H9 (cell line): ENCODE results near the gene KIF16B. TPM values are rescaled to one million over a fixed set of nuclear protein-coding genes. Genes with fewer than 3 reads are reported as not detected.

ENCODE experiments used
- DNase-seq: peaks from one replicate; pipeline ENCODE4 v3.0.0-alpha.2; 2017
- H2AFZ ChIP-seq: one replicate; pipeline ENCODE4 v1.6.1; 2013; ENCODE audit warnings: mild to moderate bottlenecking, low read length, control low read depth, moderate library complexity
- H2AK5ac ChIP-seq: 2 replicates; pipeline ENCODE4 v1.6.1; 2013; ENCODE audit warnings: low read length, control low read depth, mixed read lengths; ENCODE audit not compliant: insufficient read length
- H2BK120ac ChIP-seq: one replicate; pipeline ENCODE4 v1.6.1; 2013; ENCODE audit warnings: low read depth, mild to moderate bottlenecking, low read length, control low read depth, inconsistent platforms; ENCODE audit not compliant: poor library complexity, severe bottlenecking
- H2BK12ac ChIP-seq: 2 replicates; pipeline ENCODE4 v1.6.1; 2013; ENCODE audit warnings: low read length, control low read depth, mixed read lengths, low read depth; ENCODE audit not compliant: insufficient read length
- H2BK15ac ChIP-seq: 2 replicates; pipeline ENCODE4 v1.6.1; 2013; ENCODE audit warnings: low read depth, low read length, control low read depth
- H2BK20ac ChIP-seq: one replicate; pipeline ENCODE4 v1.6.1; 2013; ENCODE audit warnings: low read depth, mild to moderate bottlenecking, low read length, control low read depth, inconsistent platforms; ENCODE audit not compliant: poor library complexity, severe bottlenecking
- H2BK5ac ChIP-seq: 2 replicates; pipeline ENCODE4 v1.6.1; 2013; ENCODE audit warnings: low read length, control low read depth, mixed read lengths; ENCODE audit not compliant: insufficient read length
- H3K14ac ChIP-seq: 2 replicates; pipeline ENCODE4 v1.6.1; 2013; ENCODE audit warnings: low read length, control low read depth; ENCODE audit not compliant: insufficient read depth
- H3K18ac ChIP-seq: 2 replicates; pipeline ENCODE4 v1.6.1; 2013; ENCODE audit warnings: low read depth, mild to moderate bottlenecking, mixed read lengths, low read length, control low read depth; ENCODE audit not compliant: insufficient read length
- H3K23ac ChIP-seq: 2 replicates; pipeline ENCODE4 v1.6.1; 2013; ENCODE audit warnings: low read length, control low read depth, mixed read lengths, low read depth; ENCODE audit not compliant: insufficient read length
- H3K23me2 ChIP-seq: 2 replicates; pipeline ENCODE4 v1.6.1; 2013; ENCODE audit warnings: low read depth, mild to moderate bottlenecking, mixed read lengths, low read length, control low read depth; ENCODE audit not compliant: insufficient read length, poor library complexity, severe bottlenecking
- H3K27ac ChIP-seq: 2 replicates; pipeline ENCODE4 v1.5.1; 2013; ENCODE audit warnings: low read length, control low read depth, mixed read lengths, low read depth; ENCODE audit not compliant: insufficient read length
- H3K27me3 ChIP-seq: 2 replicates; pipeline ENCODE4 v1.6.1; 2013; ENCODE audit warnings: low read length, control low read depth, inconsistent platforms; ENCODE audit not compliant: insufficient read depth
- H3K4ac ChIP-seq: 2 replicates; pipeline ENCODE4 v1.6.1; 2013; ENCODE audit warnings: low read depth, mild to moderate bottlenecking, control low read depth, inconsistent platforms, low read length, moderate library complexity
- H3K4me1 ChIP-seq: 2 replicates; pipeline ENCODE4 v1.6.1; 2013; ENCODE audit warnings: low read length, control low read depth, inconsistent platforms; ENCODE audit not compliant: insufficient read depth
- H3K4me2 ChIP-seq: 2 replicates; pipeline ENCODE4 v1.6.1; 2013; ENCODE audit warnings: low read length, control low read depth, mixed read lengths; ENCODE audit not compliant: insufficient read length, insufficient read depth
- H3K56ac ChIP-seq: 2 replicates; pipeline ENCODE4 v1.6.1; 2013; ENCODE audit warnings: low read depth, mild to moderate bottlenecking, mixed read lengths, low read length, control low read depth; ENCODE audit not compliant: insufficient read length
- H3K79me1 ChIP-seq: 2 replicates; pipeline ENCODE4 v1.6.1; 2013; ENCODE audit warnings: low read depth, mild to moderate bottlenecking, moderate library complexity, low read length, control low read depth, inconsistent platforms; ENCODE audit not compliant: insufficient read depth, poor library complexity, severe bottlenecking
- H3K79me2 ChIP-seq: 2 replicates; pipeline ENCODE4 v1.6.1; 2013; ENCODE audit warnings: low read length, control low read depth, inconsistent platforms; ENCODE audit not compliant: insufficient read depth
- H3K9ac ChIP-seq: 2 replicates; pipeline ENCODE4 v1.6.1; 2013; ENCODE audit warnings: low read length, control low read depth, mixed read lengths; ENCODE audit not compliant: insufficient read length; ENCODE audit errors: extremely low read depth
- H3K9me3 ChIP-seq: one replicate; pipeline ENCODE4 v1.6.1; 2013; ENCODE audit warnings: low read depth, low read length, inconsistent platforms; ENCODE audit not compliant: control insufficient read depth
- H3T11ph ChIP-seq: one replicate; pipeline ENCODE4 v1.6.1; 2013; ENCODE audit warnings: mild to moderate bottlenecking, low read length, control low read depth, inconsistent platforms
- H4K20me1 ChIP-seq: one replicate; pipeline ENCODE4 v1.6.1; 2013; ENCODE audit not compliant: control insufficient read depth, insufficient read length, insufficient read depth
- H4K5ac ChIP-seq: 2 replicates; pipeline ENCODE4 v1.6.1; 2013; ENCODE audit warnings: low read depth, mild to moderate bottlenecking, mixed read lengths, low read length, control low read depth; ENCODE audit not compliant: insufficient read length
- H4K8ac ChIP-seq: replicated peaks from 2 replicates; pipeline ENCODE4 v1.6.1; 2013; ENCODE audit warnings: low read length, control low read depth, mixed read lengths, low read depth; ENCODE audit not compliant: insufficient read length
- H4K91ac ChIP-seq: 2 replicates; pipeline ENCODE4 v1.6.1; 2013; ENCODE audit warnings: low read depth, mild to moderate bottlenecking, moderate library complexity, mixed read lengths, low read length, control low read depth; ENCODE audit not compliant: insufficient read length
- H3K27ac Mint-ChIP-seq, 3 experiments: 2 replicates in 2 of 3; 3 replicates in 1 of 3; pipeline ENCODE4 v1.8.0; 2020 to 2021; ENCODE audit warnings: mixed read lengths in 3 of 3, mild to moderate bottlenecking in 1 of 3, moderate library complexity in 1 of 3
- H3K27me3 Mint-ChIP-seq: 2 replicates; pipeline ENCODE4 v1.8.0; 2021; ENCODE audit warnings: low read depth, mild to moderate bottlenecking, moderate library complexity, mixed read lengths
- H3K36me3 Mint-ChIP-seq, 3 experiments: 2 replicates in 2 of 3; 3 replicates in 1 of 3; pipeline ENCODE4 v1.8.0; 2020 to 2021; ENCODE audit warnings: low read depth in 3 of 3, mixed read lengths in 3 of 3; ENCODE audit not compliant: insufficient read depth in 1 of 3
- H3K4me1 Mint-ChIP-seq, 2 experiments: 2 replicates each; pipeline ENCODE4 v1.8.0; 2020; ENCODE audit warnings: mixed read lengths in 2 of 2
- H3K4me3 Mint-ChIP-seq, 2 experiments: 2 replicates in 1 of 2; 3 replicates in 1 of 2; pipeline ENCODE4 v1.8.0; 2020 to 2021; ENCODE audit warnings: mild to moderate bottlenecking in 2 of 2, mixed read lengths in 2 of 2, moderate library complexity in 1 of 2
- H3K9me3 Mint-ChIP-seq, 2 experiments: 2 replicates in 1 of 2; 3 replicates in 1 of 2; pipeline ENCODE4 v1.8.0; 2020; ENCODE audit warnings: mild to moderate bottlenecking in 2 of 2, mixed read lengths in 2 of 2, moderate library complexity in 1 of 2
- CTCF ChIP-seq: fragments of 200-600 bp; sonication (generic); conservative IDR thresholded peaks from 3 replicates; pipeline ENCODE4 v1.8.0; 2021; ENCODE audit warnings: antibody characterized with exemption, mild to moderate bottlenecking
- WGBS: extraction: QIAGEN DNeasy Blood & Tissue Kit; methylation state at CpG from one replicate; pipeline ENCODE4 v1.1.7; 2013; ENCODE audit warnings: missing lambda C conversion rate, low lambda C conversion rate, mixed read lengths; ENCODE audit not compliant: insufficient read length; ENCODE audit errors: extremely low coverage; 5-methylcytosine and 5-hydroxymethylcytosine counted together
- total RNA-seq: library from RNA; stranded (reverse); gene quantifications from 2 replicates; pipeline ENCODE4 v1.2.1, GENCODE V29; 2021

Gene KIF16B
- total RNA-seq, 1 experiment from 2014 or later: 7.4 TPM

DNA sequence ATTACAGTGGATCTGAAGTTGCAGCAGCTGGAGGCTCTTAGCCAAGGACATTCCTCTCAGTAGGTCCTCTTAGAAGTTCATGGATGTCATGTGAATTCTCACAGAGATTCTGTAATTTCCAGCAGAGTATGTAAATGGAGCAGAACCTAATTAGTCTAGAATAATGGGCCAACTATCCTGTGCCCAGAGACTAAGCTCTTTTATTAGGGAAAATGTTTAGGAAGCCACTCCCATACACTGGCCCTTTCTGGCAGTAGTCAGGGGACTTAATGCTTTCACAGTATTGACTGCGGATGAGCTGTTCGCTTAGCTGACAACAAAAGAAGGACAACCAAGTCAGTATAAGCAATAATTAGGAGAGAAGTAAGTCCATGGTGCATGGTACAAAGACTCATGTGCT is 43.8 kb upstream of the KIF16B start:
- Histone ChIP-seq H3K23ac (no peak overlapping the region), H3K56ac (no peak overlapping the region), H4K91ac (no peak overlapping the region), H3K9me3 (peaks cover 7% of the 10 kb centered on the region), H2BK12ac (no peak overlapping the region), H4K5ac (no peak overlapping the region), H3K4ac (no peak overlapping the region), H3K4me2 (no peak overlapping the region), H3K9ac (no peak overlapping the region), H3K79me2 (no peaks in the 10 kb centered on the region), H2BK20ac (no peak overlapping the region), H3K27me3 (no peaks in the 10 kb centered on the region), H2AK5ac (no peak overlapping the region), H2AFZ (no peak overlapping the region), H2BK120ac (no peak overlapping the region), H3K79me1 (no peaks in the 10 kb centered on the region), H3K4me1 (no peaks in the 10 kb centered on the region), H3K23me2 (no peaks in the 10 kb centered on the region), H3K14ac (no peak overlapping the region), H4K20me1 (no peaks in the 10 kb centered on the region), H3T11ph (no peak overlapping the region), H2BK15ac (no peak overlapping the region), H3K18ac (no peak overlapping the region), H3K27ac (no peak overlapping the region), H2BK5ac (no peak overlapping the region), H4K8ac (no peak overlapping the region)
- H3K4me1 Mint-ChIP-seq: peaks cover 9 to 25% of the 10 kb centered on the region in 2 experiments
- no peak for DNase-seq
- H3K27me3 Mint-ChIP-seq: peaks cover 2% of the 10 kb centered on the region; the same call in 1 of the 2 replicates
- TF ChIP-seq CTCF: no peak
- H3K36me3 Mint-ChIP-seq: peaks cover 0 to 15% (median 8%) of the 10 kb centered on the region in 3 experiments; a peak in 5 of 7 replicates
- no peak overlapping the region for H3K27ac Mint-ChIP-seq
- whole genome bisulfite sequencing: no CpG with 5 or more reads among the region's 2 CpGs
- no peak overlapping the region for H3K4me3 Mint-ChIP-seq
- H3K9me3 Mint-ChIP-seq: peaks cover 11 to 18% of the 10 kb centered on the region in 2 experiments
